Stomach (tissue), 9 donors: ENCODE data around the gene SEZ6L2. TPM values are rescaled to one million over a fixed set of nuclear protein-coding genes. Genes with fewer than 3 reads are reported as not detected.

Experiments used
- DNase-seq, 2 donors: peaks; one replicate each; pipeline versions ENCODE4 v3.0.0 to v3.0.0-alpha.2; 2013 to 2019
- H3K27ac ChIP-seq, 5 donors: fragments of 200-600 bp in 4 of 5; sonication (generic) in 4 of 5; one replicate each; pipeline ENCODE4 v1.5.1; 2013 to 2019; ENCODE audit warnings: mild to moderate bottlenecking in 1 of 5, moderate library complexity in 1 of 5
- H3K27me3 ChIP-seq, 3 donors: fragments of 200-600 bp; sonication (generic); one replicate each; pipeline ENCODE4 v1.5.1; 2017 to 2019; ENCODE audit warnings: mixed run types in 1 of 3
- H3K36me3 ChIP-seq, 4 donors: fragments of 200-600 bp; sonication (generic); 1 replicate in 3 of 4; 2 replicates in 1 of 4; pipeline ENCODE4 v1.5.1; 2016 to 2019
- H3K4me1 ChIP-seq, 4 donors: fragments of 200-600 bp; sonication (generic); one replicate each; pipeline ENCODE4 v1.5.1; 2016 to 2019
- H3K4me3 ChIP-seq, 4 donors: fragments of 200-600 bp; sonication (generic) in 3 of 4; one replicate each; pipeline ENCODE4 v1.5.1; 2016 to 2019; ENCODE audit warnings: mild to moderate bottlenecking in 1 of 4
- H3K9me3 ChIP-seq, 4 donors: fragments of 200-600 bp; sonication (generic); one replicate each; pipeline ENCODE4 v1.5.1; 2016 to 2019
- EP300 ChIP-seq: sonication (generic); formaldehyde crosslinking; IDR thresholded peaks from one replicate; pipeline ENCODE4 v1.6.1; 2017; ENCODE audit warnings: antibody characterized with exemption
- POLR2A ChIP-seq, 4 donors: fragments of 450-650 bp; IDR thresholded peaks; one replicate each; pipeline ENCODE4 v1.6.1; 2016; ENCODE audit warnings: antibody characterized with exemption in 4 of 4, control low read depth in 2 of 4, mild to moderate bottlenecking in 1 of 4, moderate library complexity in 1 of 4
- POLR2AphosphoS5 ChIP-seq, 3 donors: sonication (generic); formaldehyde crosslinking; IDR thresholded peaks; one replicate each; pipeline ENCODE4 v1.6.1; 2016; ENCODE audit warnings: antibody characterized with exemption in 3 of 3
- WGBS, 5 donors: extraction: QIAGEN DNeasy Blood & Tissue Kit in 3 of 5; methylation state at CpG; one replicate each; pipeline versions ENCODE4 v1.1.5 to v1.1.7; 2013 to 2018; 5-methylcytosine and 5-hydroxymethylcytosine counted together
- intact Hi-C: fragments of 100-400 bp; cut with DNase I; formaldehyde crosslinking; loops from one replicate; pipeline ENCODE4 v1.15.1; 2023; ENCODE audit warnings: low total_unique reads
- polyA plus RNA-seq, 3 donors: library from polyadenylated mRNA; stranded (reverse); fragments of 200-250 nt; gene quantifications; one replicate each; pipeline ENCODE4 v1.2.3, GENCODE V29; 2013
- total RNA-seq, 5 donors: library from RNA; depleted of rRNA; stranded (reverse); fragments of >200 nt; gene quantifications; one replicate each; pipeline versions ENCODE4 v1.1.0 to v1.2.3, GENCODE V29; 2014 to 2016
- TF ChIP-seq, protein P1 (sequence below), 7 experiments: fragments of 450-650 bp in 4 of 7; fragments of 200-600 bp in 3 of 7; sonication (generic) in 3 of 7; IDR thresholded peaks; one replicate each; pipeline ENCODE4 v1.5.1; 2016 to 2019; ENCODE audit warnings: antibody characterized with exemption in 7 of 7, control low read depth in 2 of 7, mild to moderate bottlenecking in 1 of 7
- donor health status: healthy with polysubstance abuse.
- donor health status: Bipolar disorder and iron deficiency.
- donor health status: healthy.

The SEZ6L2 gene
- total and polyA plus RNA-seq, 8 donors: 1.5 to 31.4 (median 7.7) TPM; not detected in 1

DNA sequence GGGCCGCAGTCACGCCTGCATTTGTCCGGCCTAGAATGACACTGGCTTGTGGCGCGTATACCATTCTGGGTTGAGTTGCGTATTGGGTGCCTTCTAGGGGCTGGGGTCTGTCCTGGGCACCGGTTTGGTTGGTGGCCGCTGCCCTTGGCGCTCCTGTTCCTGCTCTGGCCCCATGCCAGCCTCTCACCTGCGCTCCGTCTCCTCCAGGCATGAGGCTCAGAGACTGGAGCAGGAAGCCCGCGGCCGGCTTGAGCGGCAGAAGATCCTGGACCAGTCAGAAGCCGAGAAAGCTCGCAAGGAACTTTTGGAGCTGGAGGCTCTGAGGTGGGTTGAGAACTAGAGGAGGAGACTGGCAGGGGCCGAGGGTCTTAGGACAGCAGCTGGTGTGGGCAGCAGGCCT, 53.7 kb downstream of the SEZ6L2 start:
- no peak for DNase-seq
- intact Hi-C loops: no loop called here
- H3K36me3 ChIP-seq: peaks cover 65 to 90% (median 76%) of the 10 kb centered on the region in 4 donors
- no peak overlapping the region for H3K27ac ChIP-seq
- H3K4me1 ChIP-seq: peaks cover 0 to 12% (median 4%) of the 10 kb centered on the region in 4 donors
- no peaks in the 10 kb centered on the region for H3K27me3 ChIP-seq
- WGBS, 5 donors: 86 to 94% (median 93%) methylated on average over 18 of the region's 18 CpGs
- H3K4me3 ChIP-seq: no peak overlapping the region
- H3K9me3 ChIP-seq: no peaks in the 10 kb centered on the region
- TF ChIP-seq EP300: no peak
- no peak for TF ChIP-seq POLR2A (IDR thresholded peaks at IDR 0.05)
- TF ChIP-seq POLR2AphosphoS5 (IDR thresholded peaks at IDR 0.05): no peak
- TF ChIP-seq, protein P1, sequence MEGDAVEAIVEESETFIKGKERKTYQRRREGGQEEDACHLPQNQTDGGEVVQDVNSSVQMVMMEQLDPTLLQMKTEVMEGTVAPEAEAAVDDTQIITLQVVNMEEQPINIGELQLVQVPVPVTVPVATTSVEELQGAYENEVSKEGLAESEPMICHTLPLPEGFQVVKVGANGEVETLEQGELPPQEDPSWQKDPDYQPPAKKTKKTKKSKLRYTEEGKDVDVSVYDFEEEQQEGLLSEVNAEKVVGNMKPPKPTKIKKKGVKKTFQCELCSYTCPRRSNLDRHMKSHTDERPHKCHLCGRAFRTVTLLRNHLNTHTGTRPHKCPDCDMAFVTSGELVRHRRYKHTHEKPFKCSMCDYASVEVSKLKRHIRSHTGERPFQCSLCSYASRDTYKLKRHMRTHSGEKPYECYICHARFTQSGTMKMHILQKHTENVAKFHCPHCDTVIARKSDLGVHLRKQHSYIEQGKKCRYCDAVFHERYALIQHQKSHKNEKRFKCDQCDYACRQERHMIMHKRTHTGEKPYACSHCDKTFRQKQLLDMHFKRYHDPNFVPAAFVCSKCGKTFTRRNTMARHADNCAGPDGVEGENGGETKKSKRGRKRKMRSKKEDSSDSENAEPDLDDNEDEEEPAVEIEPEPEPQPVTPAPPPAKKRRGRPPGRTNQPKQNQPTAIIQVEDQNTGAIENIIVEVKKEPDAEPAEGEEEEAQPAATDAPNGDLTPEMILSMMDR (IDR thresholded peaks at IDR 0.05): no peak

DNA sequence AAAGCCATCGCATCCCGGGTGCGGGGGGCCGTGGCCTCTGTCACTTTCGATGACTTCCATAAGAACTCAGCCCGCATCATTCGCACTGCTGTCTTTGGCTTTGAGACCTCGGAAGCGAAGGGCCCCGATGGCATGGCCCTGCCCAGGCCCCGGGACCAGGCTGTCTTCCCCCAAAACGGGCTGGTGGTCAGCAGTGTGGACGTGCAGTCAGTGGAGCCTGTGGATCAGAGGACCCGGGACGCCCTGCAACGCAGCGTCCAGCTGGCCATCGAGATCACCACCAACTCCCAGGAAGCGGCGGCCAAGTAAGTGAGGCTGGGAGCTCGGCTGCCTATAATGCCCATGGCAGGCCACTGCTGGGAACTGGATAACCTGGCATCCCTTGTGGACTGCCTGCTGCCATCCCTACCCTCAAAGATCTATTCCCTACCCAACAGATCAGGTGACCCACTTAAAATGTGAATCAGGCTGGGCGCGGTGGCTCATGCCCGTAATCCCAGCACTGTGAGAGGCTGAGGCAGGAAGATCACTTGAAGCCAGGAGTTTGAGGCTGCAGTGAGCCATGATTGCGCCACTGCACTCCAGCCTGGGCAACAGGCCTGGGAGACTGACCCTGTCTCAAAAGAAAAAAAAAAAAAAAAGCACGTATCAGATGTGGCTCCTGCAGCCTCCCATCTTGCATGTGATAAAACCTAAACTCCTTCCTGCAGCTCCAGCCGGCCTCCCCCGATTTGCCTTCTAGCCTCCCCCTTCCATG, 54.6 kb downstream of the SEZ6L2 start:
- Histone ChIP-seq H3K27me3 (no peaks in the 10 kb centered on the region), H3K27ac (peak overlapping the region in 1 of 5 donors; percentile 39), H3K9me3 (no peaks in the 10 kb centered on the region), H3K36me3 (peaks cover 74 to 95% (median 85%) of the 10 kb centered on the region in 4 donors), H3K4me1 (peaks cover 0 to 10% (median 4%) of the 10 kb centered on the region in 4 donors), H3K4me3 (no peak overlapping the region)
- WGBS, 5 donors: 89 to 93% (median 90%) methylated on average over 15 to 28 of the region's 28 CpGs
- intact Hi-C loops: no loop called here
- DNase-seq: no peak
- TF ChIP-seq EP300: no peak
- no peak for TF ChIP-seq POLR2AphosphoS5 (IDR thresholded peaks at IDR 0.05)
- TF ChIP-seq POLR2A (IDR thresholded peaks at IDR 0.05): no peak
- TF ChIP-seq, protein P1 (IDR thresholded peaks at IDR 0.05): no peak

DNA sequence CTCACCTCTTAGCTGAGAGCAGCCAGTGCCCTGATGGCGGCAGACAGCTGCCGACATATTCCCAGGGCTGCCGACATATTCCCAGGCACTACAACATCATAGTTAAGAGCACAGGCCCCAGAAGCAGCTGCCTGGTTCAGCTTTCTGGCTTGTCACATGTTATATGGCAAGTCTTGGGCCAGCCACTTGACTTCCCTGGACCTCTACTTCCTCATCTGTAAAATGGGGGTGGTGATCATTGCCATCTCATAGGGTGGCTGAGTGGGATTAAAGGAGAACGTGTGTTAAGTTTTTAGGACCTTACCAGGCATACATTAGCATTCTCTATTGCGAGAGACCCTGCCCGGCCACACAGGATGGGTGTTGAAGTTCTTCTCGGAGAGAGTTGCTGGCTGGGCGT, 55.4 kb downstream of the SEZ6L2 start:
- Histone ChIP-seq H3K9me3 (no peaks in the 10 kb centered on the region), H3K4me3 (no peak overlapping the region), H3K4me1 (peaks cover 0 to 7% (median 2%) of the 10 kb centered on the region in 4 donors), H3K36me3 (peaks cover 81 to 98% (median 93%) of the 10 kb centered on the region in 4 donors), H3K27ac (peak overlapping the region in 1 of 5 donors; percentile 39), H3K27me3 (no peaks in the 10 kb centered on the region)
- WGBS, 5 donors: 91 to 96% (median 94%) methylated on average over 5 to 8 of the region's 8 CpGs
- intact Hi-C loops: no loop called here
- no peak for DNase-seq
- TF ChIP-seq EP300 (no peak), POLR2A (IDR thresholded peaks at IDR 0.05) (no peak), POLR2AphosphoS5 (IDR thresholded peaks at IDR 0.05) (no peak)
- TF ChIP-seq, protein P1 (IDR thresholded peaks at IDR 0.05): no peak

DNA sequence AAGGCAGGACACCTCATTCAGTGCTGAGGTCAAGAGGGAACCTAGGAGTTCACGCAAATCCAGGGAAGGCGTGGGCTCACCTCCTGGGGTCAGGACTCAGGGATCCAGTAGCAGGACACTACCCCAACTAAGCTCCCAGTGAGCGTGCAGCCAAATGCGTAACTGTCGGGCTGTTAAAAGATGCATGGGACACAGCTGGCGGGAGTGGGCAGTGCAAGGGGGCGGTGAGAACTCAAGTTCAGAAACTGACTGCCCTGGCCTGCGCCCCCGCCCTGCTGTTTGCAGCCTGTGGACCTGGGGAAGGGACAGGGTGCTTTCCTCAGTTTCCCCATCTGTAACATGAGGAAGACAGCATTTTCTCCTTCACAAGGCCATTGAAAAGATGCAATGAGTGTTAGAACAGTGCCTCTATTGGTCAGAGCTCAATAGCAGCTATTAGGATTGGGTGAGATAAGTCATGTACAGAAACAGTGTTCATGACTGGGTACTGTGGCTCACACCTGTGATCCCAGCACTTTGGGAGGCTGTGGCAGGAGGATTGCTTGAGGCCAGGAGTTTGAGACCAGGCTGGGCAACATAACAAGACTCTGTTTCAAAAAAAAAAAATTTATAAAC, 56.5 kb downstream of the SEZ6L2 start:
- Histone ChIP-seq H3K9me3 (no peaks in the 10 kb centered on the region), H3K27me3 (no peaks in the 10 kb centered on the region), H3K4me1 (no peaks in the 10 kb centered on the region), H3K27ac (no peak overlapping the region), H3K4me3 (no peak overlapping the region), H3K36me3 (peaks cover 88 to 100% (median 98%) of the 10 kb centered on the region in 4 donors)
- intact Hi-C loops: no loop called here
- DNase-seq: no peak
- WGBS, 5 donors: 92 to 97% (median 96%) methylated on average over 8 to 9 of the region's 9 CpGs
- TF ChIP-seq EP300: no peak
- TF ChIP-seq, protein P1 (IDR thresholded peaks at IDR 0.05): no peak
- TF ChIP-seq POLR2A (IDR thresholded peaks at IDR 0.05): no peak
- no peak for TF ChIP-seq POLR2AphosphoS5 (IDR thresholded peaks at IDR 0.05)
